K562 (cell line): Measurements from ENCODE around the gene ZNF335. TPM values are rescaled to one million over a fixed set of nuclear protein-coding genes. Genes with fewer than 3 reads are reported as not detected.
"Not testable (repeated sequence)": the region's sequence is repeated elsewhere in the genome, so short reads cannot be mapped to it uniquely, and the experiment has no call there.

Experiments used
- ATAC-seq: fragments of 200-7000 bp; cut with Tn5 transposase; 3 replicates; pipeline ENCODE4 v1.9.1; 2020; ENCODE audit warnings: moderate library complexity
- BruUV-seq: library from RNA; stranded (reverse); fragments of 400-500 nt; replicated peaks from 2 replicates; lab custom pipeline; 2021; lab: Mats Ljungman, UMichigan
- CTCF ChIA-PET: fragments of 300-600 bp; formaldehyde crosslinking; extraction: SDS; loops from one replicate; lab custom pipeline; 2021; ENCODE audit warnings: low intra/inter-chr PET ratio; lab: Yijun Ruan, JAX
- POLR2A ChIA-PET: fragments of 300-600, 350-650 bp; sonication (Branson Sonifier 250); formaldehyde crosslinking; extraction: SDS; loops from one replicate; lab custom pipeline; 2021; ENCODE audit warnings: antibody characterized with exemption, inconsistent platforms; lab: Yijun Ruan, JAX
- DNase-seq, 4 experiments: peaks; one replicate each; pipeline versions ENCODE4 v3.0.0 to v3.0.0-alpha.2; 2011 to 2018; ENCODE audit warnings: low spot score in 3 of 4, mixed read lengths in 3 of 4; ENCODE audit errors: extremely low read depth in 1 of 4
- FAIRE-seq: peaks from 2 replicates; lab custom pipeline; 2011; peaks lifted over from hg19 to GRCh38; lab: Jason Lieb, UNC
- H2AFZ ChIP-seq: 2 replicates; pipeline ENCODE4 v1.6.0; 2011; ENCODE audit warnings: low read depth, low read length, control low read depth, inconsistent platforms
- H3K27ac ChIP-seq: fragments of 200-600 bp; 3 replicates; pipeline ENCODE4 v1.8.0; 2011; ENCODE audit warnings: low read depth, mild to moderate bottlenecking, control low read depth, inconsistent platforms, low read length, moderate library complexity, mixed read lengths; ENCODE audit errors: extremely low read depth
- H3K27me3 ChIP-seq, 2 experiments: fragments of 300-600 bp in 1 of 2; 2 replicates in 1 of 2; 3 replicates in 1 of 2; pipeline versions ENCODE4 v1.6.0 to v1.8.0; 2011; ENCODE audit warnings: inconsistent platforms in 2 of 2, low read length in 2 of 2, mild to moderate bottlenecking in 1 of 2, mixed read lengths in 1 of 2, moderate library complexity in 1 of 2; ENCODE audit not compliant: control insufficient read depth in 2 of 2, insufficient read depth in 2 of 2
- H3K36me3 ChIP-seq: fragments of 300-600 bp; 3 replicates; pipeline ENCODE4 v1.8.0; 2011; ENCODE audit warnings: mild to moderate bottlenecking, low read length, inconsistent platforms; ENCODE audit not compliant: control insufficient read depth, insufficient read depth
- H3K4me1 ChIP-seq, 2 experiments: fragments of 200-600 bp in 1 of 2; replicated peaks in 1 of 2; 2 replicates in 1 of 2; 3 replicates in 1 of 2; pipeline versions ENCODE4 v1.5.1 to v1.8.0; 2011; ENCODE audit warnings: inconsistent platforms in 2 of 2, low read length in 2 of 2, mild to moderate bottlenecking in 1 of 2, mixed read lengths in 1 of 2, moderate library complexity in 1 of 2; ENCODE audit not compliant: control insufficient read depth in 2 of 2, insufficient read depth in 2 of 2
- H3K4me2 ChIP-seq: 2 replicates; pipeline ENCODE4 v1.6.1; 2011; ENCODE audit warnings: low read length, control low read depth, inconsistent platforms, mixed read lengths; ENCODE audit not compliant: insufficient read depth
- H3K4me3 ChIP-seq: fragments of 200-600 bp; sonication (generic), shearing (Covaris generic); 2 replicates; pipeline ENCODE4 v1.5.1; 2016; ENCODE audit warnings: control low read depth, inconsistent platforms
- H3K79me2 ChIP-seq: fragments of 200-600 bp; 3 replicates; pipeline ENCODE4 v1.8.0; 2011; ENCODE audit warnings: low read length, inconsistent platforms; ENCODE audit not compliant: control insufficient read depth, insufficient read depth
- H3K9ac ChIP-seq, 2 experiments: 2 replicates each; pipeline versions ENCODE4 v1.6.0 to v1.6.1; 2011; ENCODE audit warnings: low read depth in 2 of 2, low read length in 2 of 2, control low read depth in 1 of 2, inconsistent platforms in 1 of 2, mild to moderate bottlenecking in 1 of 2, mixed read lengths in 1 of 2; ENCODE audit not compliant: insufficient read depth in 1 of 2
- H3K9me1 ChIP-seq: one replicate; pipeline ENCODE4 v1.6.0; 2011; ENCODE audit warnings: inconsistent platforms, mild to moderate bottlenecking, low read length, moderate library complexity; ENCODE audit not compliant: control insufficient read depth, insufficient read depth
- H3K9me3 ChIP-seq: replicated peaks from 2 replicates; pipeline ENCODE4 v1.5.1; 2011; ENCODE audit warnings: low read depth, low read length, inconsistent platforms; ENCODE audit not compliant: control insufficient read depth, insufficient read depth
- H4K20me1 ChIP-seq: replicated peaks from 2 replicates; pipeline ENCODE4 v1.6.1; 2011; ENCODE audit warnings: low read length, inconsistent platforms, mixed read lengths; ENCODE audit not compliant: control insufficient read depth, insufficient read depth
- CLOCK ChIP-seq: fragments of 250-450 bp; sonication (Bioruptor Pico); IDR thresholded peaks from 2 replicates; pipeline ENCODE4 v1.4.0; 2020; ENCODE audit warnings: mild to moderate bottlenecking, moderate library complexity, borderline replicate concordance
- IFI16 ChIP-seq: fragments of 250-450 bp; sonication (Bioruptor Pico); IDR thresholded peaks from 2 replicates; pipeline ENCODE4 v2.1.2; 2022; ENCODE audit warnings: mild to moderate bottlenecking, inconsistent platforms
- POLR2AphosphoS2 ChIP-seq: IDR thresholded peaks from 2 replicates; pipeline ENCODE4 v1.6.1; 2012; ENCODE audit warnings: low read length, improper control_type of control experiment
- POLR2G ChIP-seq: fragments of 200-400 bp; formaldehyde crosslinking; IDR thresholded peaks from 2 replicates; pipeline ENCODE4 v1.6.1; 2017; ENCODE audit warnings: low read depth, mild to moderate bottlenecking, antibody characterized with exemption, low read length, moderate library complexity
- RBFOX2 ChIP-seq: fragments of 200-400 bp; formaldehyde crosslinking; IDR thresholded peaks from 2 replicates; pipeline ENCODE4 v1.6.1; 2017; ENCODE audit warnings: low read depth, mild to moderate bottlenecking, low read length, moderate library complexity
- SMARCA5 ChIP-seq: fragments of 450-650 bp; IDR thresholded peaks from 2 replicates; pipeline ENCODE4 v1.6.1; 2016
- ZNF384 ChIP-seq: IDR thresholded peaks from 2 replicates; pipeline ENCODE4 v1.6.1; 2012; ENCODE audit warnings: low read depth, low read length, improper control_type of control experiment
- WGBS: fragments of 100-300 bp; shearing (Covaris generic); methylation state at CpG from one replicate; pipeline ENCODE4 v1.1.6; 2016; ENCODE audit warnings: low coverage, mixed read lengths; ENCODE audit not compliant: insufficient coverage; ENCODE audit errors: missing lambda C conversion rate; 5-methylcytosine and 5-hydroxymethylcytosine counted together
- in situ Hi-C: fragments of 300-500 bp; cut with MboI; formaldehyde crosslinking; loops from 4 replicates; pipeline ENCODE4 v1.15.0; 2018; ENCODE audit warnings: inconsistent platforms, mixed read lengths
- intact Hi-C: fragments of 100-400 bp; cut with micrococcal nuclease; formaldehyde crosslinking; loops from 2 replicates; pipeline ENCODE4 v1.14.2; 2022
- polyA plus RNA-seq, 8 experiments: library from polyadenylated mRNA; depleted of rRNA in 4 of 8; stranded (reverse) in 5 of 8; unstranded in 3 of 8; fragments of >200 nt; fragmentation: Nextera tagmentation in 2 of 8; fragmentation: Illumina TruSeq in 1 of 8; extraction: Ambion mirVana in 2 of 8; extraction: Trizol in 1 of 8; gene quantifications; 2 replicates each; pipeline versions ENCODE4 v1.2.1 to v1.2.3, GENCODE V29; 2011 to 2014; ENCODE audit warnings: inconsistent platforms in 1 of 8, missing spikeins in 1 of 8
- total RNA-seq, 7 experiments: library from RNA; depleted of rRNA in 6 of 7; stranded (reverse); fragments of >200 nt in 6 of 7; fragmentation: Illumina TruSeq in 2 of 7; extraction: Trizol in 2 of 7; gene quantifications; 2 replicates each; pipeline versions ENCODE4 v1.2.1 to v1.2.3, GENCODE V29; 2011 to 2021; ENCODE audit warnings: low replicate concordance in 1 of 7

The ZNF335 gene
- total and polyA plus RNA-seq, 9 of the 15 experiments (the other 6 are each of a cell fraction or from before 2014, with no cell fraction given): 0.39 to 16.0 (median 7.6) TPM

GRCh38 chr20:45902199-45902701, 69.8 kb downstream of the ZNF335 start (continued):
- TF ChIP-seq CLOCK (no peak), POLR2G (peak; percentile 53), RBFOX2 (0 out of 2 replicates have a peak, but pooled peaks have one; percentile 28), SMARCA5 (no peak), ZNF384 (no peak), POLR2AphosphoS2 (0 out of 2 replicates have a peak, but pooled peaks have one; percentile 21), IFI16 (CRISPR knock-in tag) (no peak)

- 94% methylated on average over 6 of the region's 6 CpGs for WGBS
- H3K9ac ChIP-seq, H3K9me1 ChIP-seq, BruUV-seq, H3K79me2 ChIP-seq, H3K9me3 ChIP-seq, H2AFZ ChIP-seq, H3K4me3 ChIP-seq, H3K27ac ChIP-seq, H3K27me3 ChIP-seq, FAIRE-seq, DNase-seq, intact Hi-C loops, CTCF ChIA-PET, in situ Hi-C loops, ATAC-seq, H4K20me1 ChIP-seq, H3K4me2 ChIP-seq: not testable (repeated sequence)
- peaks cover 0 to 16% of the 10 kb centered on the region in 2 experiments; a peak in 2 of 5 replicates for H3K4me1 ChIP-seq
- POLR2A ChIA-PET: interaction anchor here (0.7 kb wide), 1 partner anchor 34 kb away, joined by 3 read pairs; no protein-coding TSS in a partner anchor
- H3K36me3 ChIP-seq: peaks cover 42% of the 10 kb centered on the region; the same call in 2 of the 3 replicates
These were observed 70.7 kb downstream of the ZNF335 start for GRCh38 chr20:45901332-45901731.
